Measurements from ENCODE around the gene DNAH1. TPM values are rescaled to one million over a fixed set of nuclear protein-coding genes. Genes with fewer than 3 reads are reported as not detected.

The DNAH1 gene
- total RNA-seq, 1 experiment from 2014 or later = 1.0 TPM

GRCh38 chr3:52367891-52368880 is 52.1 kb downstream of the DNAH1 start:
- DNase-seq (ENCODE audit: low read depth) = no peak
- in situ Hi-C loops (cut with HindIII; ENCODE audit: low pct_unique_long_range_greater_than_20kb, low sequenced_read_pairs) = no loop called here

- in situ Hi-C loops (cut with HindIII; ENCODE audit: low pct_unique_long_range_greater_than_20kb, low sequenced_read_pairs) = no loop called here
- no peak for DNase-seq (ENCODE audit: low read depth)
Observed at GRCh38 chr3:52370531-52370930, 54.4 kb downstream of the DNAH1 start.

GRCh38 chr3:52372822-52373504 is 56.8 kb downstream of the DNAH1 start:
- no peak for DNase-seq (ENCODE audit: low read depth)
- in situ Hi-C loops (cut with HindIII; ENCODE audit: low pct_unique_long_range_greater_than_20kb, low sequenced_read_pairs) = no loop called here

DNA sequence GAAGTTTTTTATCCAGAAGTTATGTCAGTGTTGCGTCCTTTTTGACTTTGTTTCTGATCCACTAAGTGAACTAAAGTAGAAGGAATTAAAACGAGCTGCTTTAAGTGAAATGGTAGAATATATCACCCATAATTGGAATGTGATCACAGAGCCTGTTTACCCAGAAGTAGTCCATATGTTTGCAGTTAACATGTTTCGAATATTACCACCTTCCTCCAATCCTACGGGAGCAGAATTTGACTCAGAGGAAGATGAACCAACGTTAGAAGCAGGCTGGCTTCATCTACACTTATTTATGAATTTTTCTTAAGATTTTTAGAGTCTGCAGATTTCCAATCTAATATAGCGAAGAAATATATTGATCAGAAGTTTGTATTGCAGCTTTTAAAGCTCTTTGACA is 57.6 kb downstream of the DNAH1 start:
- no peak for DNase-seq (ENCODE audit: low read depth)
- in situ Hi-C loops (cut with HindIII; ENCODE audit: low pct_unique_long_range_greater_than_20kb, low sequenced_read_pairs) = no loop called here

DNA sequence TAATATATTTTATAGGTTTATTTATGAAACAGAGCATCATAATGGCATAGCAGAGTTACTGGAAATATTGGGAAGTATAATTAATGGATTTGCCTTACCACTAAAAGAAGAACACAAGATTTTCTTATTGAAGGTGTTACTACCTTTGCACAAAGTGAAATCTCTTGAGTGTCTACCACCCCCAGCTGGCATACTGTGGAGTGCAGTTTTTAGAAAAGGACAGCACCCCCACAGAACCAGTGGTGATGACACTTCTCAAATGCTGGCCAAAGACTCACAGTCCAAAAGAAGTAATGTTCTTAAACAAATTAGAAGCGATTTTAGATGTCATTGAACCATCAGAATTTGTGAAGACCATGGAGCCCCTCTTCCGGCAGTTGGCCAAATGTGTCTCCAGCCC is 58.1 kb downstream of the DNAH1 start:
- DNase-seq (ENCODE audit: low read depth) = no peak
- in situ Hi-C loops (cut with HindIII; ENCODE audit: low pct_unique_long_range_greater_than_20kb, low sequenced_read_pairs) = no loop called here

- DNase-seq (ENCODE audit: low read depth) = no peak
Observed at GRCh38 chr3:52379610-52380009, 63.5 kb downstream of the DNAH1 start.

GRCh38 chr3:52380023-52380422 is 63.9 kb downstream of the DNAH1 start:
- in situ Hi-C loops (cut with HindIII; ENCODE audit: low pct_unique_long_range_greater_than_20kb, low sequenced_read_pairs) = no loop called here

More at GRCh38 chr3:52379610-52380009, 63.5 kb downstream of the DNAH1 start:
- in situ Hi-C loops (cut with HindIII; ENCODE audit: low pct_unique_long_range_greater_than_20kb, low sequenced_read_pairs) = no loop called here

DNA sequence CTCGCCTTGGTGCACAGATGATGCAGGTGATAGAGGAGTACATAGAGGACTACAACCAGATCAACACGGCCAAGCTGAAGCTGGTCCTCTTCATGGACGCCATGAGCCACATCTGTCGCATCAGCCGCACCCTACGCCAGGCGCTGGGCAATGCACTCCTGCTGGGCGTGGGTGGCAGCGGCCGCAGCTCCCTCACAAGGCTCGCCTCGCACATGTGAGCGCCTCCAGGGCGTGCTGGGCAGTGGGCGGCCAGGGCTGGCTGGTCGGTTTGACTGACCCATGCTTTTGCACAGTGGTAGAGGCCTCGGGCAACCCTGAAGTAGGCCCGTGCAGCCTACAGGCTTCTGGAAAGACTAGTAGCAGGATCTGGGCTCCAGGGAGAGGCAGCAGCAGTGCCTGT is 65.5 kb downstream of the DNAH1 start:
- in situ Hi-C loops (cut with HindIII; ENCODE audit: low pct_unique_long_range_greater_than_20kb, low sequenced_read_pairs) = no loop called here
- DNase-seq (ENCODE audit: low read depth) = no peak

More at GRCh38 chr3:52380023-52380422, 63.9 kb downstream of the DNAH1 start:
- no peak for DNase-seq (ENCODE audit: low read depth)

DNA sequence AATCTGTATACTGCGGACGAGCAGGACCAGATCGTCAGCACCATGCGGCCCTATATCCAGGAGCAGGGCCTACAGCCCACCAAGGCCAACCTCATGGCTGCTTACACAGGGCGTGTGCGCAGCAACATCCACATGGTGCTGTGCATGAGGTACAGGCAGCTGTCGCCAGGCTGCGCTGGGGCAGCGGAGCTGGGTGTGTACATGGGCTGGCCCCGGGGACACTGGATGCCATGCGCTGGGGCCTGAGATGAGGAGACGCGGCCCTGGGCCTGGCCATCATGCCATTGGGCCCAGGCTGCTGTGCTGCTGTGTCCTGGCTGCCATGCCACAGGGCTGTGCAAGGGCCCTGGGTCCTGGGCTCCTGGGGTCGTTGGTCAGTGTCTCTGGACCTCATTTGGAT is 67.3 kb downstream of the DNAH1 start:
- no peak for DNase-seq (ENCODE audit: low read depth)
- in situ Hi-C loops (cut with HindIII; ENCODE audit: low pct_unique_long_range_greater_than_20kb, low sequenced_read_pairs) = no loop called here

GRCh38 chr3:52384019-52384761 is 68.1 kb downstream of the DNAH1 start:
- in situ Hi-C loops (cut with HindIII; ENCODE audit: low pct_unique_long_range_greater_than_20kb, low sequenced_read_pairs) = no loop called here
- no peak for DNase-seq (ENCODE audit: low read depth)

DNA sequence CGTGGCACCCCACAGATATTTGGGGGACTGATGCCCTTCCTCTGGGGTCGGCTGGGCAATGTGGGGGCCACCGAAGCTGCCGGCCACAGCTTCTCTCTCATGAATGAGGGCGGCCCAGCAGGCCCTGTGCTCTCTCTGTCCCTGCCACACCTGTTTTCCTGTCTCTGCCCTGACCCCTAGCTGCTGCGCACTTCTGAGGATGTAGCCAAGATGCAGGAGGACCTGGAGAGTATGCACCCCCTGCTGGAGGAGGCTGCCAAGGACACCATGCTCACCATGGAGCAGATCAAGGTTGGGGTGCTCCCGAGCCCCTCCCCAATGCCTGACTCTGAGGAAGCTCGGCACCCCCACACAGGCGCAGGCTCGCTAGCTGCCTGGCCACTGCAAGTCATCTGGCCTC is 69.0 kb downstream of the DNAH1 start:
- peak; percentile 15 for DNase-seq (ENCODE audit: low read depth)
- in situ Hi-C loops (cut with HindIII; ENCODE audit: low pct_unique_long_range_greater_than_20kb, low sequenced_read_pairs) = no loop called here

- in situ Hi-C loops (cut with HindIII; ENCODE audit: low pct_unique_long_range_greater_than_20kb, low sequenced_read_pairs) = no loop called here
- DNase-seq (ENCODE audit: low read depth) = no peak
Observed at GRCh38 chr3:52387481-52387880, 71.4 kb downstream of the DNAH1 start.

DNA sequence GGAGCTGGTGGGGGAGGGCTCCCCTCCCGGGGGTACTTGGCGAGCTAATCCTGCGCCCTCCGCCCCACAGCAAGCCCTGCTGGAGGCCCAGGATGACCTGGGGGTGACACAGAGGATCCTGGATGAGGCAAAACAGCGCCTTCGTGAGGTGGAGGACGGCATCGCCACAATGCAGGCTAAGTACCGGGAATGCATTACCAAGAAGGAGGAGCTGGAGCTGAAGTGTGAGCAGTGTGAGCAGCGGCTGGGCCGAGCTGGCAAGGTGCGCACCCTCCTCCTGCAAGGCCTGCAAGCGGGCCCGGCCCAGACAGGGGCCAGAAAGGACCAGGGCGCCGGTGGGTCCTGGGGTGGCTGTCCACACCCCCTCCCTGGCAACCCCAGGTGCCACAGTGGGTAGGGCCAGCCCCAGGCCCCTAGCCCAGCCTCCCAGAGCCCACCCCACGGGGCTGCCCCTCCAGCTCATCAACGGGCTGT is 72.3 kb downstream of the DNAH1 start:
- no peak for DNase-seq (ENCODE audit: low read depth)
- in situ Hi-C loops (cut with HindIII; ENCODE audit: low pct_unique_long_range_greater_than_20kb, low sequenced_read_pairs) = no loop called here

DNA sequence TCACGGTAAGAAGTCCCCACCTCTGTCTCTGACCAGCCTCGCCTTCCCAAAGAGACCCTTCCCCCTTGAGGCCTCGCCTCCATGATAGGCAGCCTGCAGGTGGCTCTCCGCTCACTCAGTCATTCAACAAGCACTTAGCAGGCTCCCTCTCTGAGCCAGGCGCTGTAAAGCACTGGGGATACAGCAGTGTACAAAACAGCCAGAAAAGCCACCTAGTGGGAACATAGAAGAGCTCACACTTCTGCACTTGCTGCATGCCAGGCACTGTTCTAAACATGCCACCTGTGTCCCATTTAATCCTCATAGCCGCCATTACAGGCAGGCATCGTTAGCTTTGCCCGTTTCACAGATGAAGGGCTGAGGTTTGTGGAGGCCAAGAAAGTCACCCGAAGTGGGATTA is 72.8 kb downstream of the DNAH1 start:
- DNase-seq (ENCODE audit: low read depth) = no peak
- in situ Hi-C loops (cut with HindIII; ENCODE audit: low pct_unique_long_range_greater_than_20kb, low sequenced_read_pairs) = no loop called here

DNA sequence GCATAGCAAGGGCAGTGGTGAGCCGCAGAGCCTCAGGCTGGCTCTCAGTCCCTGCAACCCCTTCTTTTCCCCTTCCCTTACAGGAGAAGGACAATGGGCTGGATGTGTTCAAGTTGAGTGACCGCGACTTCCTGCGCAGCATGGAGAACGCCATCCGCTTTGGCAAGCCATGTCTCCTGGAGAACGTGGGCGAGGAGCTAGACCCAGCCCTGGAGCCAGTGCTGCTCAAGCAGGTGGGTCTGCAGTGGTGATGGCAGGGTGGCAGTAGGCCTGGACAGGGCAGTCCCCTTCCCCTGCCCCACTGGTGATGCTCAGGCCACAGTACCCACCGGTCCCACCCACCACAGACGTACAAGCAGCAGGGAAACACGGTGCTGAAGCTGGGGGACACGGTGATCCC is 75.0 kb downstream of the DNAH1 start:
- DNase-seq (ENCODE audit: low read depth) = no peak
- in situ Hi-C loops (cut with HindIII; ENCODE audit: low pct_unique_long_range_greater_than_20kb, low sequenced_read_pairs) = no loop called here

DNA sequence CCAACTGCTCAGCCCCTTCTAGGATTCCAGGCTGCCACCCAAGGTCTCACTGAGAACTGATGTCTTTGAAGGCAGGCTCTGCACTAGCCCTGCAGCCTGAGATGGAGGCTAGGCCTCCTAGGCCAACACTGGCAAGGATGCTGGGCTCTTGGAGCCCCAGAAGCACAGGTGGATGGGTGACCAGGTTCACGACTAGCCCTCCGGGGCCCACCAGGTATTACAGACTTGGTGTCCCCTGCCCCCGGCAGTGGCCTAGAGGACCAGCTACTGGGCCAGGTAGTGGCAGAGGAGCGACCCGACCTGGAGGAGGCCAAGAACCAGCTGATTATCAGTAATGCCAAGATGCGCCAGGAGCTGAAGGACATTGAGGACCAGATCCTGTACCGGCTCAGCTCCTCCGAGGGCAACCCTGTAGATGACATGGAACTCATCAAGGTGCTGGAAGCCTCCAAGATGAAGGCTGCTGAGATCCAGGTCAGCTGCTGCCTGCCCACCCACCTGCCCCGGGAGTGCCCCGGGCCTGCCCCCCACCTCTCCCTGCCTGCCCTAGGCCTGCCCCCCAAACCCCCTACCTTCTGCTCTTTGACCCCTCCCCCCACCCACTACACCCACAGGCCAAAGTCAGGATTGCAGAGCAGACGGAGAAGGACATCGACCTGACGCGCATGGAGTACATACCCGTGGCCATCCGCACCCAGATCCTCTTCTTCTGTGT is 76.3 kb downstream of the DNAH1 start:
- DNase-seq (ENCODE audit: low read depth) = no peak
- in situ Hi-C loops (cut with HindIII; ENCODE audit: low pct_unique_long_range_greater_than_20kb, low sequenced_read_pairs) = no loop called here

DNA sequence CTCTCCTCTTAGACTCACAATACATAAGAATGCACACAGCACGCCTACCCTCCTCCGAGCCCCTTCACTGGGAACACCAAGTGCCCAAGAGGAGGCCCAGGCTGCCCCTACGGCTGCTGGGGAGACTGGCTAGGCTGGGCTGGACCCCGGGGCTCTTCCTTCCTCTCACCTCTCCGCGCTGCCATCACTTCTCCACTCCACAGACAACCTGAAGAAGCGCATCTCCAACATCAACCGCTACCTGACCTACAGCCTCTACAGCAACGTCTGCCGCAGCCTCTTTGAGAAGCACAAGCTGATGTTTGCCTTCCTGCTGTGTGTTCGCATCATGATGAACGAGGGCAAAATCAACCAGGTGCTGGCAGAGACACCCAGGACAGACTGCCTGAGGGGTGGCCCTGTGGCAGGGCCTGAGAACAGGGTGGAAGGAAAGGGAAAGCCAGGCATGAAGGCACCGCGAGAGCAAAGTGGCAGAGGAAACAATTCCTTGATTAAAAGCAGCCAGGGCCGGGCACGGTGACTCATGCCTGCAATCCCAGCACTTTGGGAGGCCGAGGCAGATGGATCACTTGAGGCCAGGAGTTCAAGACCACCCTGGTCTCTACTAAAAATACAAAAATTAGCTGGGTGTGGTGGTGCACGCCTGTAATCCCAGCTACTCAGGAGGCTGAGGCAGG is 77.2 kb downstream of the DNAH1 start:
- DNase-seq (ENCODE audit: low read depth) = no peak
- in situ Hi-C loops (cut with HindIII; ENCODE audit: low pct_unique_long_range_greater_than_20kb, low sequenced_read_pairs) = no loop called here
